Measurements from ENCODE around the gene LGI1. TPM values are rescaled to one million over a fixed set of nuclear protein-coding genes. Genes with fewer than 3 reads are reported as not detected.

Gene LGI1
- polyA plus RNA-seq, 1 donor (not counting 4 experiments of a cell fraction or from before 2014, with no cell fraction given) = not detected

GRCh38 chr10:93773120-93773519 lies 15.4 kb downstream of the LGI1 start:
- Histone ChIP-seq H3K4me3 (ENCODE audit: control insufficient read depth in 2 of 3, extremely low read depth in 1 of 3, insufficient read depth in 2 of 3, low read depth in 1 of 3, low read length in 3 of 3) (no peak overlapping the region), H3K27ac (ENCODE audit: control insufficient read depth, insufficient read depth, low read length) (no peak overlapping the region), H4K20me1 (ENCODE audit: control insufficient read depth, extremely low read depth, insufficient read depth, low read length) (no peaks in the 10 kb centered on the region), H3K9me3 (ENCODE audit: control insufficient read depth, low read depth, low read length) (no peaks in the 10 kb centered on the region), H3K79me2 (ENCODE audit: control insufficient read depth, insufficient read depth, low read length) (no peaks in the 10 kb centered on the region), H3K4me2 (ENCODE audit: control insufficient read depth, extremely low read depth, insufficient read depth, low read depth, low read length) (no peak overlapping the region), H3K9me1 (ENCODE audit: control insufficient read depth, extremely low read depth, insufficient read depth, low read length) (no peaks in the 10 kb centered on the region), H2AFZ (ENCODE audit: control insufficient read depth, low read length) (no peak overlapping the region), H3K4me1 (ENCODE audit: control insufficient read depth, extremely low read depth, insufficient read depth, low read length) (no peaks in the 10 kb centered on the region), H3K27me3 (ENCODE audit: control insufficient read depth, extremely low read depth, insufficient read depth, low read length) (peaks cover 3% of the 10 kb centered on the region), H3K9ac (ENCODE audit: control insufficient read depth, extremely low read depth, insufficient read depth, low read length) (no peak overlapping the region), H3K36me3 (ENCODE audit: control insufficient read depth in 2 of 2, extremely low read depth in 1 of 2, insufficient read depth in 2 of 2, low read length in 2 of 2) (no peaks in the 10 kb centered on the region)
- TF ChIP-seq CTCF (optimal IDR thresholded peaks at IDR 0.05 in 1 of 3, IDR thresholded peaks at IDR 0.05 in 1 of 3, conservative IDR thresholded peaks at IDR 0.05 in 1 of 3; ENCODE audit: extremely low read depth in 1 of 3, insufficient read depth in 2 of 3, low read length in 3 of 3) (no peak), EZH2 (IDR thresholded peaks at IDR 0.05; ENCODE audit: low read length) (no peak)
- dilution Hi-C loops (cut with MboI; ENCODE audit: extremely low pct_ligation_motif_present, low sequenced_read_pairs) = no loop called here
- FAIRE-seq (no peak), DNase-seq (ENCODE audit: low read depth, low spot score) (no peak)

DNA sequence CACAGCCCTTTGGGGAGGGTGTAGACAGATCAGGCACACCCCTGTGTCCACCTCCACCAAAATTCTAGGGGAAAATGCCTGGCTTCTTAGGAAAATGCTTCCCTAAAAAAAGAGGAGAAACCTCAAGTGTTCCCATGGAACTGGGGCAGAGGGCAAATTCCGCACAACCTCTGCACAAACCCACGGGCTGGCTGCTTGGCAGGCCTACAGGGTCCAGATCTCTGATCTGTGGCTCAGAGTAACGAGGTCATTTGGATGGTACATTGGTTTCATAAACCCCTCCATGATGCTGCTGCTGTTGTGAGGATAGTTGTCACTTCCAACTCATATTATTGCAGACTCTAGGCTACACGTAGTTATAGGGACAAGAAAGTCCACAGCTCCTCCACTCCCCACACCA lies 16.0 kb downstream of the LGI1 start:
- H3K36me3 ChIP-seq (ENCODE audit: control insufficient read depth in 2 of 2, extremely low read depth in 1 of 2, insufficient read depth in 2 of 2, low read length in 2 of 2) = no peaks in the 10 kb centered on the region
- no peaks in the 10 kb centered on the region for H4K20me1 ChIP-seq (ENCODE audit: control insufficient read depth, extremely low read depth, insufficient read depth, low read length)
- H3K9me3 ChIP-seq (ENCODE audit: control insufficient read depth, low read depth, low read length) = no peaks in the 10 kb centered on the region
- H3K27me3 ChIP-seq (ENCODE audit: control insufficient read depth, extremely low read depth, insufficient read depth, low read length) = peaks cover 3% of the 10 kb centered on the region
- no peak for FAIRE-seq
- no peaks in the 10 kb centered on the region for H3K9me1 ChIP-seq (ENCODE audit: control insufficient read depth, extremely low read depth, insufficient read depth, low read length)
- H3K27ac ChIP-seq (ENCODE audit: control insufficient read depth, insufficient read depth, low read length) = no peak overlapping the region
- no peaks in the 10 kb centered on the region for H3K4me1 ChIP-seq (ENCODE audit: control insufficient read depth, extremely low read depth, insufficient read depth, low read length)
- no peak for DNase-seq (ENCODE audit: low read depth, low spot score)
- H2AFZ ChIP-seq (ENCODE audit: control insufficient read depth, low read length) = no peak overlapping the region
- no peak overlapping the region for H3K4me2 ChIP-seq (ENCODE audit: control insufficient read depth, extremely low read depth, insufficient read depth, low read depth, low read length)
- dilution Hi-C loops (cut with MboI; ENCODE audit: extremely low pct_ligation_motif_present, low sequenced_read_pairs) = no loop called here
- H3K4me3 ChIP-seq (ENCODE audit: control insufficient read depth in 2 of 3, extremely low read depth in 1 of 3, insufficient read depth in 2 of 3, low read depth in 1 of 3, low read length in 3 of 3) = no peak overlapping the region
- no peaks in the 10 kb centered on the region for H3K79me2 ChIP-seq (ENCODE audit: control insufficient read depth, insufficient read depth, low read length)
- TF ChIP-seq EZH2 (IDR thresholded peaks at IDR 0.05; ENCODE audit: low read length) = no peak
- TF ChIP-seq CTCF (optimal IDR thresholded peaks at IDR 0.05 in 1 of 3, IDR thresholded peaks at IDR 0.05 in 1 of 3, conservative IDR thresholded peaks at IDR 0.05 in 1 of 3; ENCODE audit: extremely low read depth in 1 of 3, insufficient read depth in 2 of 3, low read length in 3 of 3) = no peak
- H3K9ac ChIP-seq (ENCODE audit: control insufficient read depth, extremely low read depth, insufficient read depth, low read length) = no peak overlapping the region

Data from keratinocyte (primary cell).